ENCODE data around the gene NAALADL2.

DNA sequence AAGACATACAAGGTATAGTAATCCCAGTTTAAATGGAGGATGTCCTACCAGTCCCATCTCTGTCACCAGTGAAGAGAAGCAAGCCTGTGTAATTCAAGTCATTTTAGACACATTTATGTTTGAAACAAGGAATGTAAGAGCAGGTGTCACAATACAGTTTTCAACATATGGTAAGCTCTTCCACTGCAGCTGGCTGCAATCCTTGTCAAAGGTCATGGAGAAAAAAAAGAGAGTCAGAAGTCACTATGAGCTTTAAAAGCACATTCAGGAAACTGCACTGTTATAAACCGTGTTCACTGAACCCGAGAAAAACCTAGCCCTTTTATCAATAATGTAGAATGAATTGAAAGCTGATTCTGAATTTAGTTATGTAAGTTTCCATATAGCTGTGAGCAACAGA lies 206.4 kb downstream of the NAALADL2 start:
- TF ChIP-seq, protein P1, sequence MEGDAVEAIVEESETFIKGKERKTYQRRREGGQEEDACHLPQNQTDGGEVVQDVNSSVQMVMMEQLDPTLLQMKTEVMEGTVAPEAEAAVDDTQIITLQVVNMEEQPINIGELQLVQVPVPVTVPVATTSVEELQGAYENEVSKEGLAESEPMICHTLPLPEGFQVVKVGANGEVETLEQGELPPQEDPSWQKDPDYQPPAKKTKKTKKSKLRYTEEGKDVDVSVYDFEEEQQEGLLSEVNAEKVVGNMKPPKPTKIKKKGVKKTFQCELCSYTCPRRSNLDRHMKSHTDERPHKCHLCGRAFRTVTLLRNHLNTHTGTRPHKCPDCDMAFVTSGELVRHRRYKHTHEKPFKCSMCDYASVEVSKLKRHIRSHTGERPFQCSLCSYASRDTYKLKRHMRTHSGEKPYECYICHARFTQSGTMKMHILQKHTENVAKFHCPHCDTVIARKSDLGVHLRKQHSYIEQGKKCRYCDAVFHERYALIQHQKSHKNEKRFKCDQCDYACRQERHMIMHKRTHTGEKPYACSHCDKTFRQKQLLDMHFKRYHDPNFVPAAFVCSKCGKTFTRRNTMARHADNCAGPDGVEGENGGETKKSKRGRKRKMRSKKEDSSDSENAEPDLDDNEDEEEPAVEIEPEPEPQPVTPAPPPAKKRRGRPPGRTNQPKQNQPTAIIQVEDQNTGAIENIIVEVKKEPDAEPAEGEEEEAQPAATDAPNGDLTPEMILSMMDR (conservative IDR thresholded peaks at IDR 0.05): no peak
- TF ChIP-seq EZH2 (IDR thresholded peaks at IDR 0.05; ENCODE audit: low read depth): no peak
